ENCODE measurements around the gene GAREM1. TPM values are rescaled to one million over a fixed set of nuclear protein-coding genes. Genes with fewer than 3 reads are reported as not detected.

GAREM1 gene
- total RNA-seq, 1 experiment from 2014 or later, result 0.17 TPM

DNA sequence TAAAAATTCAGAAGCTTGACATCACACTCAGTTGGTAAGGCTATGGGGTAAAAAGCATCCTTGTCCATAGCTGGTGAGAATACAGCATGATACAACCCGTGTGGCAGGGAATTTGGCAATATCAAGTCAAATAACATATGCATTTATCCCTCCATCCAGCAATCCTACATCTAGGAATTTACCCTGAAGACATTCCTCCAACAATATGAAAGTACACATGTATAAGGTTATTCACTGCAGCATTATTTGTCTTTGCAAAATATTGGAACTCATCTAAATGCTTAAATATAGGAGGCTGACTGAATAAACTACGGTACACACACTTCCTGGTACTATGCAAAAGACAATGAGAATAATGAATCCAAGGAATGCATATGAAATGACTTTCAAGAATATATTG is 179.9 kb downstream of the GAREM1 start:
- no peak for DNase-seq (ENCODE audit: low read depth)

GRCh38 chr18:32289483-32290075 is 181.1 kb downstream of the GAREM1 start:
- peak; percentile 23 for DNase-seq (ENCODE audit: low read depth)

- no peak for DNase-seq (ENCODE audit: low read depth)
These were observed 182.8 kb downstream of the GAREM1 start for GRCh38 chr18:32287873-32288272.

GRCh38 chr18:32287249-32287648 is 183.4 kb downstream of the GAREM1 start:
- DNase-seq (ENCODE audit: low read depth), result peak; percentile 12

GRCh38 chr18:32286749-32287148 is 183.9 kb downstream of the GAREM1 start:
- no peak for DNase-seq (ENCODE audit: low read depth)

- no peak for DNase-seq (ENCODE audit: low read depth)
These were observed 186.4 kb downstream of the GAREM1 start for GRCh38 chr18:32284284-32284683.

GRCh38 chr18:32280911-32281310 is 189.8 kb downstream of the GAREM1 start:
- DNase-seq (ENCODE audit: low read depth), result no peak

DNA sequence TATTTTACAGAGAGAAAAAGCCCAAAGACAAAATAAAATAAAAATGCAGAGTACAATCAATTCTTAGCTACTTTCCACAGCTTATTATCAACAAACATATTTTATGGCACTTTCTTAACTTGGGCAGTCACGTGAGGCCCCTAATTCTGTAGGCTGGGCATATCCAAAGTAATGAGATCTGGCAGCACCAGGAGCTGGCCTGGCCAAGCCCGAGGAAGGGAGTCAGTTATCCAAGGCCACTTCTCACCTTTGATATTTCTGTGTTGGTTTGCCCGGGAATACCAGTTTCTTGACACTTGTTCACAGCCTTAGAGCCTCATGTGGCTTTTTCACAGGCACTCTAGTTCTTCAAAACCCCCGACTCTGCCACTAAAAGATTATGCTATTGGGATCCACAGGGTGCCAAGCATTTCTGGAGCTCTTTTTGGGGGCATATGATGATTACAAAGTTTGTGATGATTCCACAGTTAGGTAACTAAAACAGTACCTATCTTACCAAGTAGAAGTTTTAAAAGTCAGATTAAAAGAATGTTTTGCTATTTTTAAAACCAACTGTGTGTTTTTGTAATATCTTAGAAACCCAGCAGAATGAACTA is 190.4 kb downstream of the GAREM1 start:
- DNase-seq (ENCODE audit: low read depth), result no peak

- no peak for DNase-seq (ENCODE audit: low read depth)
These were observed 192.4 kb downstream of the GAREM1 start for GRCh38 chr18:32278177-32278799.

GRCh38 chr18:32277549-32277948 is 193.1 kb downstream of the GAREM1 start:
- DNase-seq (ENCODE audit: low read depth), result no peak

GRCh38 chr18:32276906-32277305 is 193.8 kb downstream of the GAREM1 start:
- DNase-seq (ENCODE audit: low read depth), result no peak

DNA sequence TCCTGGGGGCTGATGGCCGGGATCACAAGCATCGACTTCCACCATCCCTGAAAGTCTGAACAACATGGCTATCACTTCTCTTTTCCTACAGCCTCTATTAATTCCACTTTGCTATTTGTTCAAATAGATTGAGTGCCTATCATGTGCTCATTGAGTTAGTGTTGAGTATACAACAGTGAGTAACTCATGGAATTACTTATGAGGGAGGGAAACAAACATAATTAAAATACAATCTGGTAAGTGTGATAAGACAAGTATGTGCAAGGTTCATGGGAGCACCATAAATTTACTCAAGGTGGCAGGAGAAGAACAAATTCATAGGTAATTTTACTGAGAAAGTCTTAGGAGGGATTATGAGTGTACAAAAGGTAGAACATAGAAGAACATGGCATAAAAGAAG is 194.4 kb downstream of the GAREM1 start:
- no peak for DNase-seq (ENCODE audit: low read depth)

DNA sequence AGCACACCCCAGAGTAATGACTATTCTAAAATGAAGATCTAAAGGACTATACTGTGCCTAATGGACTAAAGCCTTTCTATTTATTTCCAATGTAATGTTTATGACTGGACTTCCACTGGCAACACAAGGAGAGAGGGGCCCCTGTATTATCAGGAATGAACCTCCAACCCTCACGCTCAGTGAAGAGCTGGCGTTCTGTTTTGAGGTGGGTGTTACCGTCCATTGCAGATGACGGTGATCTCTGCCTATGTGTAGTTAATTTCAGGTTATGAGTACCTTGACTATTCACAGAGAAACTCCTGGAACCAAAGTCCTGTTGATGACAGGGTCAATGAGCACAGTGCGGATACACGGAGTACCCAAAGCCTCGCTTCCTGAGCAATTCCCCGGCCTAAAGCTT is 195.5 kb downstream of the GAREM1 start:
- no peak for DNase-seq (ENCODE audit: low read depth)

DNA sequence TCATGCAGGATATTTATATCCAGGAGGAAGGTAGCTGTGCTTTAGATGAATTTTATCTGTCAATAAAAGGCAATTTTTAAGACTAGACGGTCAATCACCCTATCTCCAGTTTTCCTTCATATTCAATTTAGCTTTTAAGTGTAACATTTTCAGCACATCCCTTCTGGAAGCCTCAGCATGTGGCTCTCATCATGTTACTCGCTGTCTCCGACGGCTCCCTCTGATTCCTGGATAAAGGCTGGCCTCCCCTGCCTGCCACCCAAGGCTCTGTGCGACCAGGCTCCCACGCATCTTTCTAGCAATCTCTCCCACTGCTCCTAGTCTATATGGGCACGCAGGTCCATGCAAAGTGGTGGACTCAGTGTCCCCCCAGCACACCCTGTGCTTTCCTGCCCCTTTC is 196.4 kb downstream of the GAREM1 start:
- no peak for DNase-seq (ENCODE audit: low read depth)

DNA sequence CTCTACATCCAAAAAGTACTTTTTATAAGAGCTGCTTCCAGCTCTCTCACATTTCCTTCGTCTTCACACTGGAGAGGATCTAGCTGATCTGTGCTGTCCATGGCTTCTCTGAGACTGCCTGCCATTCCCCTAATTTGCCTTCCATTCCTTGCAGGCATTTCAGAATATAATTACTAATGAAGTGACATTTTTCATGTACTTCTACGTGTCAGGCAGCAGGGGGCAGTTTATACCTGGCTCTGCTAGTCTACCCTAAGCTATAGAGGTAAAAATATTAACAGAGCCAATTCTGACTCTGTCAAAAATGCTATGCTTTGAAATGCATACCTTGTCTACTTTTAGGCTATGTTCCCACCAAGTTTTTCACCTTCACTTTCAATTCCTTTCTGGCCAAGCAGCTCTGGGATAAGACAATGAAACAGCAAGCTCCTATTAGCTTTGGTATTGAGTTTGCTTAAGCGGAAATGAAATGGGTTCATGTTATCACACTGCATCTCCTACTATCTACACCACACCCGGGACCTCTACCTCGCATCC is 198.9 kb downstream of the GAREM1 start:
- DNase-seq (ENCODE audit: low read depth), result peak; percentile 8

DNA sequence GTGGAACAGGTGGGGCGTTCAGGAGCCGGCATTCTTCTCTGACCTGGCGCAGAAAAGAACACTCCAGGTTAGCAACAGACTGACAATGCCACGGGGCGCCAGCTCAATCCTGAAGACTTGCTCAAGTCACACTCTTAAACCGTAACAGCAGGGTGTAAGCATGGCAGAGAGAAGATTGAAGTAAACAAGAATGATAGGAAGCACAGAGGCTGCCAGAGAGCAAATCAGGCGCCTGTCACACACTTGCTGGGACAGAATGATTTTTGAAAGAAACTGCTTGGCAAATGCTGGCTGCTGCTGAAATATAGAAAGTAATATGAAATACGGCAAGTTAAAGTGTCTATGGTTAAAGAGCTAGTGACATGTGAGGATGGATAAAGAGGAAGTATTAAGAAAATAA is 200.3 kb downstream of the GAREM1 start:
- no peak for DNase-seq (ENCODE audit: low read depth)

DNA sequence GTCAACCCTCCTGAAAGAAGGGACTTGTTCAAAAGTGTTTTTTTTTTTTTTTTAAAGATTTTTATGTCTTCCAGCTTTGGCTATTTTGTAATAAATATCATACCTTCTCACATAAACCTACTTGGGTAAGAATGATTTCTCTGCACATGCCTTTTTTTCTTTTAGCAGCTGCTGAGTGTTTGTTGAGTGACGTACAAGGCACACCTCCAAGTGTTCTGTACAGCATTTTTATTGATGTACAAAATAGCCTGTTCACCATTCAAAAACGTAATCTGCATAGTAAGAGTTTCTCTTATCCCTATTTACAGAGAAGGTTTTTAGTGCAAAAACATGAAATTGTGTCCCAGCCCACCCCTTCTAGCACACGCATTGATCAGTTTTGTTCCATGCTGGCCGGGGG is 203.2 kb downstream of the GAREM1 start:
- no peak for DNase-seq (ENCODE audit: low read depth)

GRCh38 chr18:32264401-32264800 is 206.3 kb downstream of the GAREM1 start:
- no peak for DNase-seq (ENCODE audit: low read depth)

DNA sequence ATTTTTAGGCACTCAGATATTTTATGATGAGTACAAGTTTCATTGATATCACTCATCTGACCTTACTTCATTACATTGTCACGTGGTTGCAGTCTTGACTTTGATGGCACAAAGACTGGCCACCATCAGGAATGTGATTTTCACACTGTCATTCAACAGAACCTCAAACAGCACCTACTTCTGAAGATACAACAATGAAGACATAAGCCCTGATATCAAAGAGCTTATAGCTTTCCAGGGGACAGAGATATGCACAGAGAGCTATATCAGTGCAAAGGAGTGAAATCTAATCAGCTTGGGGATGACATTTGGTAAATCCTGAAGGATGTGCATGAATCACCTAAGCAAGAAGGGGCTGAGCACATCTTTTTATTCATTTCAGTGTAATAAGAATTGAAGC is 208.6 kb downstream of the GAREM1 start:
- no peak for DNase-seq (ENCODE audit: low read depth)

DNA sequence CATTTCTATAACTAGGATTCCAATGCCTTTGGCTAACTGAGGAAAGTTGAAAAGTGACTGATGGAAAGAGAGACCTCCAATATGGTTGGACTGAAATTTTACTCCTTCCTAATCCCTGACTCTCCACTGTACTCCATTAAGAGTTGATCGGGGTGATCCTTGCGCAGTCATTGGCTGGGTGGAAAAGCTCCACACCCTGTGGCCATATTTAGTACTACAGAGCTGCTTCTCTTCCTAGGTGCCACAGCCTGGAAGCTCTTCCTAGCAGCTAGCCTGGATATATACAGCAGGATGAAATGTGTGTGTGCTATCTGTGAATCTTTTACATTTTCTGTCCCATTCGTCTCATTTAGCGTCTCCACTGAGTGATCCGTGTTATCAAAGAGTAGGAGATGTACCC is 209.7 kb downstream of the GAREM1 start:
- no peak for DNase-seq (ENCODE audit: low read depth)

- DNase-seq (ENCODE audit: low read depth), result no peak
These were observed 211.1 kb downstream of the GAREM1 start for GRCh38 chr18:32259553-32259952.

- no peak for DNase-seq (ENCODE audit: low read depth)
These were observed 212.0 kb downstream of the GAREM1 start for GRCh38 chr18:32258558-32259204.

DNA sequence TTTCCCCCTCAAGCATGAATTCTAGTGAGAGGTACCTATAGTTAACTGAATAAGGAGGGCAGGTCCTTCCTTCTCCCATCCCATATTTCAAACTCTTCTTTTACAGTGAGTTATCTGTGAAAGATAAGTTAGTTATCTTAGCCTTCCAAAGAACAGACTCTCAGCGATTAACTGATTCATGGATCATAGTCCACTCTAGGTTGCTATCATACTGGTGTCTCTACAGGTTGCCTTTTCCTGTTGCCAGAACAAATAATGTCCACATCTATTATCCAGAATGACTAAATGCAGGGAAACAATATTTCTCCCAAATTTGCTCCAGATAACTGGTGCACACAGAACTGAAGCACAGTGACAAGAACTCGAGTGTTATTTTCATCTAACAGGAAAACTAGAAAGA is 212.5 kb downstream of the GAREM1 start:
- no peak for DNase-seq (ENCODE audit: low read depth)
